Aortic smooth muscle cell (primary cell): ENCODE measurements around the gene CACYBP. TPM values are rescaled to one million over a fixed set of nuclear protein-coding genes. Genes with fewer than 3 reads are reported as not detected.

Experiments used
- total RNA-seq: library from RNA; depleted of rRNA; stranded (reverse); fragments of >200 nt; gene quantifications from 2 replicates; pipeline ENCODE4 v1.2.3, GENCODE V29; 2014

CACYBP gene
- total RNA-seq, result 339 and 345 TPM in 2 replicates

GRCh38 chr1:174999936-175000696 lies at the start of gene CACYBP:
CACYBP (plus strand) TSS chr1:174999947; CDS start chr1:175000181, 234 bp downstream.

GRCh38 chr1:175023043-175023921 lies 23.5 kb downstream of the CACYBP start, which contains the start of gene MRPS14:
MRPS14 (minus strand) TSS chr1:175023425; CDS start chr1:175023408, 17 bp downstream.

Other genes starting within 250 kb of the CACYBP start
- 38.4 and 38.6 TPM in 2 replicates for gene MRPS14, start 23.5 kb downstream of the CACYBP start, total RNA-seq
- gene TNN, start 67.9 kb downstream of the CACYBP start, total RNA-seq, result not detected in 2 replicates
- 0.81 and 2.2 TPM in 2 replicates for gene KIAA0040, start 192.8 kb downstream of the CACYBP start, total RNA-seq